Fibroblast of peridontal ligament (primary cell): ENCODE data around the gene PRR5L.

ENCODE experiments used
- DNase-seq: peaks from one replicate; pipeline ENCODE4 v3.0.0-alpha.2; 2010; ENCODE audit errors: extremely low read depth

The PRR5L gene

GRCh38 chr11:36358436-36358835 lies 62.3 kb downstream of the PRR5L start:
- DNase-seq: no peak

DNA sequence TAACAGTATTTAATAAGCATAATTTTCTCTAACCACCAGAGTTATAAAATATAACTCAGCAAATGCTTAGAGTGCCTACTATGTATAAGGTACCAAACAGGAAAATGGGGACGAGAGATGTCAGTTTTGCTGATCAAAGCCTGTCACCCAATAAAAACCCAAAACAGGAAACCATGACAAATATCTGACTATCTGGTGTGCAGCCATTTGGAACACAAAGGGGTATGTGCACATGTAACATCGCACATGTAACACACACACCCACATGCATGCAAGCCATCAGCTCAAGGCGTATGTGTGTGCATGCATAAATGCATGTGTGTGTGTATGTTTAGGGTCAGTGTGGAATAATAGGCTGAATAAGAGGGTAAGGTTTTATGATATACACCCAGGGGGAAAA lies 64.2 kb downstream of the PRR5L start:
- DNase-seq: no peak

DNA sequence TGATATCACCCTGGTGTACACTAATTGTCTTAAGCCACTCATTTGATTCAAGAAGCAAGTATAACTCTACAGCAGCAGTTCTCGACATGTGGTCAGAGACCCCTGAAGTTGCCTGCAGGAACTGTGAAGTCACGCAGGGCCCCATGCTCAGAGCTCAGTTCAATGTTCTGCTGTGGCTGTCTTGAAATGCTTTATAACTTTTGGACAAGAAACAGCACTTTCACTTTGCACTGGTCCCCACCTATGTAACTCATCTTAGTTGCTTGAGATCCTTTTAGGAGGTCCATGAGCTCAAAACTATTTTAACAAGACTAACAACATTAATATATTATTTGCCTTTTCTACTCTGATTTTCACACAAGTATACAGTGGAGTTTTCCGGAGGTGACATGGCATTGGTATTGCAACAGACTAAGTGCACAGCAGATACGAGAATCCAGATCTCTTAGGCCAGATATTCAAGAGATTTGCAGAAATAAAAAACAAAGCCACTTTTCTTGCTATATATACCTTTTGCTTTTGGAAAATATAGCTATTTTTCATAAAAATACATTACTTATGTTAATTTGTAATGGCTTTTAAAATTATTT lies 64.8 kb downstream of the PRR5L start:
- no peak for DNase-seq

DNA sequence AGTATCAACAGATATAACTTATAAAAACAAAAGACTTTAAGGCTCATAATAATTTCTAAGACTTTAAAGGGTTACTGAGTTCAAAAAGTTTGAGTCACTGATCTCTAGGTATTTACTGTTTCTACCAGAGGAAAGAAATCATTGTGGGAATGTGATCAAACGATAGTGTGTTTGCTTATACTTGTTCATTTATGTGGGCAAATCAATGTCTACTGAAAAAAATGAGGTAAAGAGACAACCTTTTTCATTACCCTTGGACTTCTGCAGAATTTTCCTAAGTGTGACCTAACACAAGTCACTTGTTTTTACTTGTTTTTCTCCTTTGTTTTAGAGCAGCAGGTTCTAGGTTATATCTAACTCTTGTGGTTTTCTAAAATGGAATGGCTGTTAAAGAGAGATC lies 65.4 kb downstream of the PRR5L start:
- no peak for DNase-seq

GRCh38 chr11:36361901-36362391 lies 65.9 kb downstream of the PRR5L start:
- DNase-seq: peak; percentile 34

DNA sequence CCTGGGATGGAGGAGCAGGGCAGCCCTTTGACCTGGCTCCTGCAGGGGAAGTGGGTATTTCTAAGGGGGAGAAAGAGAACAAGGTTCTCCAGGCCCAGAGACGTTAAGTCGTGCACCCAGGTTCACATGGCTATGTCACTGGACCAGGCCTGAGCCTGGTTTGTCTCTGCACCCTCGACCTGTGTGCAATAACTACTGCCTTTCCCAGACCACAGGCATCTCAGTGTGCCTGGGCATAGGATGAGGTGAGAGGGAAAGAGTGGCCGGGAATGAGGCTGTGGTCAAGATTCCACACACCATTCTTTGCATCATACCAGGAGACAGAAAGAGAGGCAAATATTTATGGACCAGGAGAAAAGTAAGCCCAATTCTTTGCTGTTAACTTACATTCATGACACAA lies 66.8 kb downstream of the PRR5L start:
- DNase-seq: no peak

DNA sequence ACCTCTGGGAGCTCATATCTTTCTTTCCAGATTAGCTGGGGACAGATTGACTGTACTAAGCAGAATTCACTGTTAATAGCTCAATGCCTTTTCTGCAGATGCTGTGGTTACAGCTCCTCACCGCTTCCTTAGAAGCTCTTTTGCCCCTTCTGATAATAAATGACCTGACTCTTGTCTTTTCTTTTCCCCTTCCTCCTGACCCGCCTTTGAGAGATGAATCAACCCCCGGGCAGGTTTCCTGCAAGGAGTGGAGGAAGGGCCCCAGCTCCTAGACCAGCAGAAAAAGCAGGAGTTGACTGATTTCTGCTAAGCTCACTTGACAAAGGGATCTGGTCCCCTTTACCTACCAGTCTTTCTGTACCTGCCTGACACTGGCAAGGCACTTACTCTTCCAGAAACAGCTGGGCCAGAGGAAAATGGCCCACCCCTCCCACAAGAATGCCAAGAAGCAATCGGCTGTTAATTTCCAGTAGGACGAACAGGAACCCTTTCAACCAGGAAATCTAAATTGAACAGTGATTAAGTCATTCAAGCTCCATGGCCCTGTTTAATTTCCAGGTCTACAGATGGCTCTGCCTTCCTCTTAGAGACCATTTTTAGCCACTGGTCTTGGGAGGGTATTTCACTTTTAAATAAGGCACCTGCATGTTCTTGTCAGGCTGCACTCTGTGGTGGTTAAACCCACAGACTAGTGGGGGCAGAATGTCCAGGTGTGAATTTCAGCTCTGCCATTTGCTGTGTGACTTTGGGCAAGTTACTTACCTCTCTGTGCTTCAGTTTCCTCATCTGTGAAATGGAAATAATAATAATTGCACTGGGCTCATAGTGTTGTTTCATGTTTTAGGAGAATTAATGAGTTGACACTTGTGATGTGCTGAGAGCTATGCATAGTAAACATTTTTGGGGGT lies 67.5 kb downstream of the PRR5L start:
- no peak for DNase-seq

- no peak for DNase-seq
Measured at GRCh38 chr11:36364551-36365325, 68.7 kb downstream of the PRR5L start.

DNA sequence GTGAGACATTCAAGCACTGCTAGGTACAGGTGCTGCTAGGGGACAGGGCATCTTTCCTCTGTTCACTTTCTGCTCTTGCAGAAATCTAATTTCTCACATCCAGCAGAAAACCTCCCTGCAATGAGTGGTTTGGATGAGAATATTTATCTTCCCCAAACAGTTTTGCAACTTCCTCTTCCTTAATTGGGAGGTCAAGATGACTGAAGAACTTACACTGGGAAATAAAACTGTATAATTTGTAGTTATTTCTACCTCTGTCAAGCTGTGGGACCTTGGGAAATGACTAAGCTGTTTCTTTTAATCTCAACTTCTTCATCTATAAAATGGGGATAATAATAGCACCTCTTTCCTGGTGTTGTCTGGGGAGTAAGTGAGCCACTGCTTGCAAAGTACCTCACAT lies 69.8 kb downstream of the PRR5L start:
- no peak for DNase-seq

DNA sequence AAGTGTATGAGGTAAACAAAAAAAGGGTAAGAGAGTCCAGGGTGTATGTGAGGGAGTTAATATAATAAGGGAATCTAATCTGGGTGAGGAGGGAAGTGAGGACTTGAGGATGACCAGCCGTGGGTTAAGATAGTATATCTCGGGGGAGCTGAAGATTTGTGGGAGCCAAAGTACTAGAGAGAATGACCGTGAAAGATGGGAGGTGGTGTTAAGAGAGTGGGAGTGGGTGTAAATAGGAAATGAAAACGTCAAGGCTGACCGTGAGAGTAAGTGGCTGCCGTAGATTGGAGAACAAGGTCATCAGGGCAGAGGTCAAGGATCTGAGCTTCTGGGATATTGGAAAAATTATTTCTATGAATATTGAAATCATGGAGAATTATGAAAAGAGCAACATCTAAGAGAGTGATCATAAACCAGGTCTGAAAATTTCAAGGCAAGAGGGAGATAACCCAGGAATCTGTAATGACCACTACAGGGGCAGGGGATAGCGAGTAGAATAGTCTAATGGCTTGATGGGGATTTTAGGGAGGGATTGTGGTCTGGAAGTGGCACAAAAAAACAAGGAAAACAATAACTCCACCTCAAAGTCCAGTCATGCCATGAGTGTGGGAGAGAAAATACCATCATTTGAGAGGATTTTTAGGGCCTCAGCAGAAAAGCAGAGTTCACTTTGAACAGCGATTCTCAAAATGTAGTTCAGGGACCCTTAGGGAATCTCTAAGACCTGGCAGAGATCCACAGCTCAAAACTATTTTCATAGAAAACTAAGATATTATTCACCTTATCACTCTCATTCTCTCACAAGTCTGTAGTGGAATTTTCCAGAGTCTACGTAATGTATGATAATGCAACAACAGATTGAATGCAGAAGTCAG lies 72.0 kb downstream of the PRR5L start:
- DNase-seq: no peak

DNA sequence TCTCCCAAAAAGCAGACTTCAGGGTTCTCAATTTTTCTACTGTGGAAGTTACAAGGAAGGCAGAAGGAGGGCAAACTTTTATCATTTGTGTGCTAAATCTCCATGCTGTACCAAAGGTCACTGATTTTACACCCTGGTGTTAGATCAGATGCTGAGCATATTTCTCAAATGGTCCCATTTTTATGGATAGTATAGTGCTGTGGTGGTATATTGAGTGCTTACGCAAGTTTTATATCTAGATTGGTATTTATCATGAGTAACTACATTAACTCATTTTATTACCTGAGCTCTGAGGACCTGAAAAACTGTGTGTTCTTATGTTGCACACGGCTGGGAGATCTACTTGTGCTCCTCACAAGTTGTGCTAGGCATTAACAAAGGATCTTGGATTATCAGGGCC lies 75.1 kb downstream of the PRR5L start:
- no peak for DNase-seq

DNA sequence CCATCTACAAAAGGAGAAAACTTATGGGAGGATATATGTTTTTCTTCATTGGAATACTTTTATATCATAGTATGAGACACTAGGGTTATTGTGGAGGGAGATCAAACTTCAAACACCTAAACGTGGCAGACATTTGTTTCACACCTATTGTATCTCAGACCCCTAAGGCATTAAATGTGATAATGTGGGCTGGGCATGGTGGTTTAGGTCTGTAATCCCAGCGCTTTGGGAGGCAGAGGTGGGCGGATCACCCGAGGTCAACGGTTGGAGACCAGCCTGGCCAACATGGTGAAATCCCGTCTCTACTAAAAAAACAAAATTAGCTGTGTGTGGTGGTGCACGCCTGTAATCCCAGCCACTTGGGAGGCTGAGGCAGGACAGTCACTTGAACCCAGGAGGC lies 75.5 kb downstream of the PRR5L start:
- no peak for DNase-seq

GRCh38 chr11:36372101-36372771 lies 76.1 kb downstream of the PRR5L start:
- peak; percentile 80 for DNase-seq

DNA sequence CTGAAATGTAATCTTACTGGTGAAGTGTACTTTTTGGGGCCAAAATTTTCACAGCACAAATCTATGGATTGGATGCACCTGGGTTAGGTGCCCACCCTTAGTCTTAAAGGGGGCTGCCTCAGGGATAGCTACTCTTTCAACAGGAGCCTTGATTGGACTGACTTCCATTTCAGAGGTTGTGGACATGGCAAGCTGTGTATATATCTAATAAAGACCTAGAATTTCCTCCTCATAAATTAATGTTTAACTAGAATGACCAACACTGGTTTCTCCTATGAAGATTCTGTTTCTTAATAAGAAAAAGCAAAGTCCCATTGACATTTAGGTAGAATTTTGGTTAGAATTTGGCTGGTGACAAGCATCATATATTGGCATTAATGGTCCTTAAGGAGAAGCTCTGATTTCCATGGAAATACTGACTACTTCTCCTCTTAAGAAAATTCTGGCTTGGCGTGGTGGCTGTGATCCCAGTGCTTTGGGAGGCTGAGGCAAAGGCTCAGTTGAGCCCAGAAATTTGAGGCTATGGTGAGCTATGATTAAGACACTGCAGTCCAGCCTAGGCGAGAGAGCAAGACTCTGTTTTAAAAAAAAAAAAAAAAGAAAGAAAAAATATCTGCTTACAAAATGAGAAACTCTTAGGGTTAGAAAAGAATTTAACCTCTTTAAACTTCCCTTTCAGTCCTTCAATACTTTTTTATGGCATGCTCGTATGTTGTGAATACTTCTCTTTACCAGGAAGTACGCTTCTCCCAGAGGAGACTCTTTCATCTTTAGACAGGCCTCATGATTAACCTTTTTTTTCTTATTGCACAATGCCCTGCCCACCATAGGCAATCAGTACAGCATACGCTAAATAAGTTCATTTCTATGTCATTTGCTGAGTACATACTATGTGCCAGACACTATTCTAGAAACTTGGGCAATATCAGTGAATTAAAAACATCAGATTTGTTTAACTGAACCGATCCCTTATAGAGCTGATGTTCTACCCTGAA lies 77.2 kb downstream of the PRR5L start:
- no peak for DNase-seq

- DNase-seq: no peak
Measured at GRCh38 chr11:36374726-36375125, 78.6 kb downstream of the PRR5L start.

DNA sequence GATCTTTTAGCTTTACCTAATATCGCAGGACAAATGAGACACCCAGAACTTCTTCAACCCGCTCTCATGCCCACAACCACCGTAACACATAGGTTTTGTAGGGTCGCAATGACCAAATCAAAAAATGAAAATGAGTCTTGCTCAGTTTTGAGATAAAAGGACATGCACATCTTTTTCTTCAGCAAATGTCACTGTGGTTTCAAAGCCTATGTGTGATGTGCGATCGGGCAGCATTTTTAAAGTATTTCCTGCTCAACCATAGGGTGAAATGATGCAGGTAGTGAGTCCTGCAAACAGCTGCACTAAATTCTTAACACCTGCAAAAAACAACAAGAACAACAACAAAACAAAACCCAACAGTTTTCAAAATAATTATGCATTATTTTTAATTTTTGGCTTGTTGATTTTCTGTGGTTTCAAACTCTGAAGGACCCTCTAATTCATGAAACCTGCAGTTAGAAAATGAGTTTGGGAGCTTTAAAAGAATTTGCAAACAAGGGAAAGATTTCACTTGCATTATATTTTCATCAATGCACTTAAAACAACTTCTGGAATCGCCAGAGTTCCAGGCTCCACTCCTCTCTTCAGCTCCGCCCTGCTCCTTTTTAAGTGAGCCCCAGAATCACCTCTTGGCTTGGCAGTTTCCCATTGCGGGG lies 79.4 kb downstream of the PRR5L start:
- DNase-seq: no peak

- DNase-seq: no peak
Measured at GRCh38 chr11:36376009-36376887, 80.2 kb downstream of the PRR5L start.
